GM19238 (cell line): ENCODE measurements around the gene CEPT1.

Source experiments
- DNase-seq: peaks from one replicate; pipeline ENCODE4 v3.0.0; 2011; ENCODE audit warnings: low spot score; ENCODE audit not compliant: insufficient read length

CEPT1 gene

GRCh38 chr1:111145963-111146768 lies 6.1 kb downstream of the CEPT1 start:
- DNase-seq, result no peak

GRCh38 chr1:111147948-111148347 lies 7.9 kb downstream of the CEPT1 start:
- DNase-seq, result no peak

- no peak for DNase-seq
These were observed 8.4 kb downstream of the CEPT1 start for GRCh38 chr1:111148376-111148881.

- DNase-seq, result no peak
These were observed 11.8 kb downstream of the CEPT1 start for GRCh38 chr1:111151838-111152237.

DNA sequence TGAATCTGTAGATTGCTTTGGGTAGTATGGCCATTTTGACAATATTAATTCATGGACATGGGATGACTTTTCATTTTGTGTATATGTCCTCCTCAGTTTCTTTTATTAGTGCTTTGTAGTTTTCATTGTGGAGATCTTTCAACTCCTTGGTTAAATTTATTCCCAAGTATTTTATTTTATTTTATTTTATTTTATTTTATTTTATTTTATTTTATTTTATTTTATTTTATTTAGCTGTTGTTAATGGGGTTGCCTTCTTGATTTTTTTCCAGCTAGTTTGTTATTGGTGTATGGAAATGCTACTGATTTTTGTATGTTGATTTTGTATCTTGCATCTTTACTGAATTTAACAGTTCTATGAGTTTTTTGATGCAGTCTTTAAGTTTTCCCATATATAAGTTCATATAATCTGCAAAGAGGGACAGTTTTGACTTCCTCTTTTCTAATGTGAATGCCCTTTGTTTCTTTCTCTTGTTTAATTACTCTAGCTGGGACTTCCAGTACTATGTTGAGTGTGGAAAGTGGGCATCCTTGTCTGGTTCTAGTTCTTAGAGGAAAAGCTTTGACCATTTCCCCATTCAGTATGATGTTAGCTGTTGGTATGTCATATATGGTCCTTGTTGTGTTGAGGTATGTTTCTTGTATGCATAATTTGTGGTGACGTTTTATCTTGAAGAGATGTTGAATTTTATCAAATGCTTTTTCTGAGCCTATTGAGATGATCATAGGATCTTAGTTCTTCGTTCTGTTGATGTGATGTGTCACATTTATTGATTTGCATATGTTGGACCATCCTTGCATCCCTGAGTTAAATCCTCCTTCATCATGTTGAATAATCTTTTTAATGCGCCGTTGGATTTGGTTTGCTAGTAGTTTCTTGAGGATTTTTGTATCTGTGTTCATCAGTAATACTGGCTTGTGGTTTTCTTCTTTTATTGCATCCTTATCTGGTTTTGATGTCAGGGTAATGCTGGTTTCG lies 14.3 kb downstream of the CEPT1 start:
- no peak for DNase-seq

- DNase-seq, result no peak
These were observed 17.4 kb downstream of the CEPT1 start for GRCh38 chr1:111157431-111157830.

DNA sequence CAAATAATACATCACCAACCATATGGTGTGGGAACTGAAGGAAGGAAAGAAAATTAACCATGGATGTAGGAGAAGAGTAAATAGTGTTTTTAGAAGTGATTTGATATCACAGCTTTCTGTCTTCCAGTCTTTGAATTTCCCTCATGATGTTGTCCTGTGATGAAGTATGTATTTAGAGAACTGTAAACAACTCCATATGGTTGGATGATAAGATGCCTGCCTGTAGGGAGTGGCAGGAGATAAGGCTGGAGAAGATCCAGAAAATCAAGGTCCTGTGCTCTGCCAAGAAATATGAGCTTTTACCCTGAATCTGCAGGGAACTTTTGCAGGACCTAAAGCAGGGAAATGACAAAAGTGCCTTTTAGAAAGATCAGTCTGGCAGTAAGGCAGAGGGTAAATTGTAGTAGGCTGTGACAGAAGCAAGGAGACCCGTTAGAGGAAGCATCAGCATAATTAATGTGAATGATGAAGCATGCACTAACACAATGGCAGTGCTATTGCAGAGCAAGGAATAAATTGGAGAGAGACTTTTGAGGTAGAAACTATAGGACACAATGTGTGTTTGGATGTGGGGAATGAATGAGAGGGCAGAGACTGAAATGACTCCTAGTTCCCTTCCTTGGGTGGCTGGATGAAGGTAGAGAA lies 21.9 kb downstream of the CEPT1 start:
- no peak for DNase-seq

GRCh38 chr1:111162488-111162880 lies 22.5 kb downstream of the CEPT1 start:
- no peak for DNase-seq

- no peak for DNase-seq
These were observed 23.3 kb downstream of the CEPT1 start for GRCh38 chr1:111163363-111163762.

- DNase-seq, result no peak
These were observed 24.1 kb downstream of the CEPT1 start for GRCh38 chr1:111164151-111164550.

- DNase-seq, result no peak
These were observed 32.4 kb downstream of the CEPT1 start for GRCh38 chr1:111172463-111172862.

DNA sequence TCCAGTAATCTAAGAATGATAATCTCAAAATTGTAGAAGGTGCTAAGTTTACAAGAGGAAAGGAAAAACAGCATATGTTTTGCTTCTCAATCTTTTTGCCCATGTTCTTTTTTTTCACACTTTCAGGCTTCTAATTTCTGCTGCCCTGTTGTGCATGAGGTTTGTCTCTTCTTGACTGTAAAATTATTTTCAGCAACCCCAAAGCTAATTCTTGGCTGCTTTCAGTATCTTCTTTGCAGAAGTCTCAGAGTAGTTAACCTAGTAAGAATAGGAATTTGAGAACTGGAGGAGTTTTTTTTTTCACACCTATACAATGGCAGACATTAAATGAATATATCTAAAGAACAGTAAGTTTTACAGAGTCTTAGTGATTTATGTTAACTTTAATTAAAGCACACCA lies 34.0 kb downstream of the CEPT1 start:
- no peak for DNase-seq

GRCh38 chr1:111175349-111175748 lies 35.3 kb downstream of the CEPT1 start:
- DNase-seq, result no peak

DNA sequence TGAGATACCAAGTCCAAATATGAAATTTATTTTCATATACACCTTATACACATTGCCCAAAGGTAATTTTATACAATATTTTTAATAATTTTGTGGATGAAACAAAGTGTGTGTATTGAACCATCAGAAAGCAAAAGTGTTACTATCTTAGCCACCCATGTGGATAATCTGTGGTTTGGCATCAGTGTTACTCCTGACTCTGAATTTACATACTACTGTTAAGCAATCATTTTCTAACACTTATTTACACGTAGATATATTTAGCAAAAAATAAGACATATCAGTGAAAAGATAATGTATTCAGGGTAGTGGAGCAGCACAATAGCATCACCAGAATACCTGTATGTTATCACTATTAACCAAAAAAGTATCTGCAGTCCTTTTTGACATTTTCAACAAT lies 36.7 kb downstream of the CEPT1 start:
- no peak for DNase-seq

- DNase-seq, result no peak
These were observed 40.0 kb downstream of the CEPT1 start for GRCh38 chr1:111179968-111180533.

DNA sequence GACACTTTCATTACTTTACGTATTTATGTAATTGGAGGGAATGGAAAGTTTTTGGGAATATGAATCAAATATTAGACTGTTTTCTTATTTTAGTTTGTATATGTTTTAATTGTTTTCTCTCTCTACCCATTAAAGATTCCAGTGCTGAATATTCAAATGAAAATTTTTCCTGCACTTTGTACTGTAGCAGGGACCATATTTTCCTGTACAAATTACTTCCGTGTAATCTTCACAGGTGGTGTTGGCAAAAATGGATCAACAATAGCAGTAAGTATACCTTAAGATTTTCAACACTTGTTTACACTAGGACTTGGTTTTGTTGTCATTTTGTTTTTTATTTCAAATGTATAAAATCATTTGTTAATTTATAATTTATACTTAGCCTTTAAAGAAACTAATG lies 42.0 kb downstream of the CEPT1 start:
- DNase-seq, result no peak

DNA sequence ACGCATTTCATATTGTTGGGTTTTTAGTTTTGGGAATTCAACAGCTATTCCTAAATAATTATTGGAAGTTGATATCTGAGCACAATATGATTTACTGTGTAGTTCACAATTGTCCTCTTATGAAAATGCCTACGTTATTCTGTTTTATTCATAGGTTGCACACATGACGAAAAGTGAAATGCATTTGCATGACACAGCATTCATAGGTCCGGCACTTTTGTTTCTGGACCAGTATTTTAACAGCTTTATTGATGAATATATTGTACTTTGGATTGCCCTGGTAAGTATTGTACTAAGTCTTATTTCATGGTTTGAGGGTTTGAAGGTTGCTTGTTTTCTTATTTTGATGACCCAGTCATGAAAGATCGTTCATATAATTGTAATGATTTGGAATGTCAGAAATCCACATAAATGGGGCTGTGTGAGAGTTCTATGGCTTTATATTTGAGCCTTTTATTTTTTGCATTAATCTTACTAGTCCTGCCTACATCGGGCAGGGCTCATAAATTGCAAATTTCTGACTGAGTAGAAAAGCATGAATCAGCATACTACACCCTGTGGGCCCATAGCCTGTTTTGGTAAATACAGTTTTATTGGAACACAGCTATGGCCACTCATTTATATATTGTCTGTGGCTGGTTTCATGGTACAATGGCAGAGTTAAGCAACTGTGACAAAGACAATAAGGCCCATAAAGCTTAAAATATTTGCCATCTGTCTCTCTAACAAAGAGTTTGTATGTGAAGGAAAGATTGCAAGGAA lies 43.5 kb downstream of the CEPT1 start:
- DNase-seq, result no peak

- DNase-seq, result no peak
These were observed 44.6 kb downstream of the CEPT1 start for GRCh38 chr1:111184663-111185062.

- DNase-seq, result no peak
These were observed 51.0 kb downstream of the CEPT1 start for GRCh38 chr1:111190931-111191451.

- no peak for DNase-seq
These were observed 51.5 kb downstream of the CEPT1 start for GRCh38 chr1:111191496-111191895.
